ENCODE data around the gene PDE2A.
"Not testable (repeated sequence)": the region's sequence is repeated elsewhere in the genome, so short reads cannot be mapped to it uniquely, and the experiment has no call there.

Gene PDE2A

GRCh38 chr11:72577271-72577721 is 96.9 kb downstream of the PDE2A start:
- no peak for DNase-seq (ENCODE audit: low read depth, low spot score)

GRCh38 chr11:72576661-72577060 is 97.6 kb downstream of the PDE2A start:
- no peak for DNase-seq (ENCODE audit: low read depth, low spot score)

GRCh38 chr11:72576243-72576595 is 98.0 kb downstream of the PDE2A start:
- DNase-seq (ENCODE audit: low read depth, low spot score) = no peak

- DNase-seq (ENCODE audit: low read depth, low spot score) = no peak
Observed at GRCh38 chr11:72575533-72576242, 98.5 kb downstream of the PDE2A start.

GRCh38 chr11:72574548-72575460 is 99.4 kb downstream of the PDE2A start:
- no peak for DNase-seq (ENCODE audit: low read depth, low spot score)

GRCh38 chr11:72573855-72574445 is 100.3 kb downstream of the PDE2A start:
- DNase-seq (ENCODE audit: low read depth, low spot score) = no peak

- DNase-seq (ENCODE audit: low read depth, low spot score) = no peak
Observed at GRCh38 chr11:72573072-72573854, 101.0 kb downstream of the PDE2A start.

GRCh38 chr11:72572540-72572939 is 101.7 kb downstream of the PDE2A start:
- not testable (repeated sequence) for DNase-seq (ENCODE audit: low read depth, low spot score)

GRCh38 chr11:72570893-72571661 is 103.1 kb downstream of the PDE2A start:
- no peak for DNase-seq (ENCODE audit: low read depth, low spot score)

GRCh38 chr11:72569966-72570892 is 104.0 kb downstream of the PDE2A start:
- DNase-seq (ENCODE audit: low read depth, low spot score) = no peak

- DNase-seq (ENCODE audit: low read depth, low spot score) = no peak
Observed at GRCh38 chr11:72568861-72569260, 105.4 kb downstream of the PDE2A start.

- no peak for DNase-seq (ENCODE audit: low read depth, low spot score)
Observed at GRCh38 chr11:72562431-72562830, 111.8 kb downstream of the PDE2A start.

- no peak for DNase-seq (ENCODE audit: low read depth, low spot score)
Observed at GRCh38 chr11:72561856-72562255, 112.4 kb downstream of the PDE2A start.

- DNase-seq (ENCODE audit: low read depth, low spot score) = not testable (repeated sequence)
Observed at GRCh38 chr11:72560864-72561263, 113.4 kb downstream of the PDE2A start.

- no peak for DNase-seq (ENCODE audit: low read depth, low spot score)
Observed at GRCh38 chr11:72556433-72556832, 117.8 kb downstream of the PDE2A start.

- DNase-seq (ENCODE audit: low read depth, low spot score) = not testable (repeated sequence)
Observed at GRCh38 chr11:72555014-72555522, 119.2 kb downstream of the PDE2A start.

GRCh38 chr11:72553706-72554105 is 120.5 kb downstream of the PDE2A start:
- DNase-seq (ENCODE audit: low read depth, low spot score) = no peak

GRCh38 chr11:72552399-72552910 is 121.8 kb downstream of the PDE2A start:
- DNase-seq (ENCODE audit: low read depth, low spot score) = no peak

- no peak for DNase-seq (ENCODE audit: low read depth, low spot score)
Observed at GRCh38 chr11:72551571-72551970, 122.7 kb downstream of the PDE2A start.
